ENCODE measurements around the gene PRDM16. TPM values are rescaled to one million over a fixed set of nuclear protein-coding genes. Genes with fewer than 3 reads are reported as not detected.

The PRDM16 gene
- polyA plus RNA-seq, 3 donors: not detected

DNA sequence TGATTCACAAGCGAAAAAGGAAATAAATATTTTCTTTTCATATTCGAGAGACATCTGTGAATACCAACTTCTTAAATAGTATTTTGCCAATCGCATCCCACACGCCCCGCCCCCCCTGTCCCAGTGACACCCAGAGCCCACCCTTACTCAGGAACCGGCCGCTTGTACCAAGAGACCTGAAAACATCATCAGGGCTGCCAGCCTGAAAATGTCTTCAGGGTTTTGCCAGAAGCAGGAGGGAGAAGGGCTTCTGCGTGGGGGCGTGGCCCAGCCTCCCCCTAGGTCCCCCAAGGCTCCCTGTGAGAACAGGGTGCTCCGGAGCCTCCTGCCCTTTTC lies 126.4 kb downstream of the PRDM16 start:
- Mint-ChIP-seq H3K27me3 (ENCODE audit: low read depth in 3 of 3) (peaks cover 2 to 5% (median 3%) of the 10 kb centered on the region in 3 donors), H3K36me3 (no peaks in the 10 kb centered on the region), H3K27ac (no peak overlapping the region), H3K9me3 (peaks cover 0 to 7% (median 0%) of the 10 kb centered on the region in 7 donors), H3K4me1 (peaks cover 5% of the 10 kb centered on the region), H3K4me3 (no peak overlapping the region)
- H3K27me3 ChIP-seq (ENCODE audit: control insufficient read depth in 2 of 2, insufficient read depth in 2 of 2, low read length in 2 of 2): no peaks in the 10 kb centered on the region
- no peaks in the 10 kb centered on the region for H3K79me2 ChIP-seq (ENCODE audit: insufficient read depth, low read length)
- peaks cover 6 to 11% of the 10 kb centered on the region in 2 donors for H3K4me1 ChIP-seq (ENCODE audit: control insufficient read depth in 1 of 2, insufficient read depth in 2 of 2, low read length in 2 of 2)
- no peak overlapping the region for H2AFZ ChIP-seq (ENCODE audit: insufficient read depth, low read depth, low read length, poor library complexity, severe bottlenecking)
- WGBS (ENCODE audit: insufficient coverage): 88% methylated on average over 5 of the region's 10 CpGs
- no peaks in the 10 kb centered on the region for H3K9me3 ChIP-seq (replicated peaks in 1 of 2; ENCODE audit: control insufficient read depth in 1 of 2, insufficient read depth in 1 of 2, low read length in 2 of 2)
- no peaks in the 10 kb centered on the region for H4K20me1 ChIP-seq (ENCODE audit: insufficient read depth, low read length)
- H3K4me3 ChIP-seq (replicated peaks in 1 of 3; ENCODE audit: low read depth in 2 of 3, low read length in 3 of 3): no peak overlapping the region
- H3K9ac ChIP-seq (ENCODE audit: insufficient read depth, low read length, poor library complexity, severe bottlenecking): no peak overlapping the region
- H3K27ac ChIP-seq (ENCODE audit: low read depth in 1 of 2, low read length in 2 of 2): no peak overlapping the region
- no peak for DNase-seq
- TF ChIP-seq, protein P1, sequence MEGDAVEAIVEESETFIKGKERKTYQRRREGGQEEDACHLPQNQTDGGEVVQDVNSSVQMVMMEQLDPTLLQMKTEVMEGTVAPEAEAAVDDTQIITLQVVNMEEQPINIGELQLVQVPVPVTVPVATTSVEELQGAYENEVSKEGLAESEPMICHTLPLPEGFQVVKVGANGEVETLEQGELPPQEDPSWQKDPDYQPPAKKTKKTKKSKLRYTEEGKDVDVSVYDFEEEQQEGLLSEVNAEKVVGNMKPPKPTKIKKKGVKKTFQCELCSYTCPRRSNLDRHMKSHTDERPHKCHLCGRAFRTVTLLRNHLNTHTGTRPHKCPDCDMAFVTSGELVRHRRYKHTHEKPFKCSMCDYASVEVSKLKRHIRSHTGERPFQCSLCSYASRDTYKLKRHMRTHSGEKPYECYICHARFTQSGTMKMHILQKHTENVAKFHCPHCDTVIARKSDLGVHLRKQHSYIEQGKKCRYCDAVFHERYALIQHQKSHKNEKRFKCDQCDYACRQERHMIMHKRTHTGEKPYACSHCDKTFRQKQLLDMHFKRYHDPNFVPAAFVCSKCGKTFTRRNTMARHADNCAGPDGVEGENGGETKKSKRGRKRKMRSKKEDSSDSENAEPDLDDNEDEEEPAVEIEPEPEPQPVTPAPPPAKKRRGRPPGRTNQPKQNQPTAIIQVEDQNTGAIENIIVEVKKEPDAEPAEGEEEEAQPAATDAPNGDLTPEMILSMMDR (IDR thresholded peaks at IDR 0.05): no peak
- intact Hi-C loops (cut with micrococcal nuclease): no loop called here
- no peak overlapping the region for H3K4me2 ChIP-seq (replicated peaks; ENCODE audit: extremely low read depth, low read length, poor library complexity, severe bottlenecking)
- no peaks in the 10 kb centered on the region for H3K36me3 ChIP-seq (replicated peaks in 1 of 2; ENCODE audit: control insufficient read depth in 1 of 2, insufficient read depth in 2 of 2, low read length in 2 of 2)

DNA sequence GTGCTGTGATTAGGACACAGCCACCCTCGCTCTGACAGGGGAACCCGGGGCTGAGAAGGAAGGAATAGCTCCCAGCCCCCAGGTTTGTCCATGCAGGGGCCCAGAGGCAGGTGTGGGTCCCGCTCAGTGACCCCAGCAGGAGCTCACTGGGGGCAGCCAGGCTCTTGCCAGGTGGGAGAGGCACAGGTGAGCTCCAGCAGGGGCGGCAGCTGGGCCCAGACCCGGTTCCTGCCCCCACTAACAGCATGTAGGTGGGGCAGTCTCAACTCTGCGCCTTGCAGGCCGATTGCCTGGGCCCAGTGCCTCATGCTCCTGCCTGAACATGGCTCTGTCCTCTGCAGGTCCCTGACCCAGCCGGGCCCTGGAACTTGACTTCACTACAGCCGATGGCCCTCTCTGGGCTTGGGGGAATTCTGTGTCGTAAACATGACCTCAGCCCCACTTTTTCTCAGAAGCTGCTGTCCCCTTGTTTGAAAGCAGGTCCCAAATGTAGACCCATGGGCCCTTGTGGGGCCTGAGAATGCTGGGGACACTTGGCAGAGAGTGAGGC lies 127.0 kb downstream of the PRDM16 start:
- Mint-ChIP-seq H3K4me3 (no peak overlapping the region), H3K4me1 (peaks cover 5% of the 10 kb centered on the region), H3K27ac (no peak overlapping the region), H3K36me3 (no peaks in the 10 kb centered on the region), H3K27me3 (ENCODE audit: low read depth in 3 of 3) (peaks cover 2 to 5% (median 3%) of the 10 kb centered on the region in 3 donors), H3K9me3 (peaks cover 0 to 7% (median 0%) of the 10 kb centered on the region in 7 donors)
- H3K4me3 ChIP-seq (replicated peaks in 1 of 3; ENCODE audit: low read depth in 2 of 3, low read length in 3 of 3): no peak overlapping the region
- H3K4me1 ChIP-seq (ENCODE audit: control insufficient read depth in 1 of 2, insufficient read depth in 2 of 2, low read length in 2 of 2): peaks cover 6 to 11% of the 10 kb centered on the region in 2 donors
- 85% methylated on average over 9 of the region's 10 CpGs for WGBS (ENCODE audit: insufficient coverage)
- no peak overlapping the region for H2AFZ ChIP-seq (ENCODE audit: insufficient read depth, low read depth, low read length, poor library complexity, severe bottlenecking)
- no peak overlapping the region for H3K27ac ChIP-seq (ENCODE audit: low read depth in 1 of 2, low read length in 2 of 2)
- no peaks in the 10 kb centered on the region for H3K27me3 ChIP-seq (ENCODE audit: control insufficient read depth in 2 of 2, insufficient read depth in 2 of 2, low read length in 2 of 2)
- no peaks in the 10 kb centered on the region for H3K79me2 ChIP-seq (ENCODE audit: insufficient read depth, low read length)
- TF ChIP-seq, protein P1 (IDR thresholded peaks at IDR 0.05): no peak
- no peak overlapping the region for H3K4me2 ChIP-seq (replicated peaks; ENCODE audit: extremely low read depth, low read length, poor library complexity, severe bottlenecking)
- H3K36me3 ChIP-seq (replicated peaks in 1 of 2; ENCODE audit: control insufficient read depth in 1 of 2, insufficient read depth in 2 of 2, low read length in 2 of 2): no peaks in the 10 kb centered on the region
- DNase-seq: no peak
- intact Hi-C loops (cut with micrococcal nuclease): no loop called here
- no peak overlapping the region for H3K9ac ChIP-seq (ENCODE audit: insufficient read depth, low read length, poor library complexity, severe bottlenecking)
- H4K20me1 ChIP-seq (ENCODE audit: insufficient read depth, low read length): no peaks in the 10 kb centered on the region
- no peaks in the 10 kb centered on the region for H3K9me3 ChIP-seq (replicated peaks in 1 of 2; ENCODE audit: control insufficient read depth in 1 of 2, insufficient read depth in 1 of 2, low read length in 2 of 2)

Measured in CD14-positive monocyte (primary cell).